HFF-Myc (cell line): ENCODE data around the gene FTL.

Source experiments
- DNase-seq: peaks from one replicate; pipeline ENCODE4 v3.0.0-alpha.2; 2011; ENCODE audit warnings: low read depth; ENCODE audit errors: extremely low read depth
- H3K4me3 ChIP-seq: replicated peaks from 2 replicates; pipeline ENCODE4 v1.5.1; 2011; ENCODE audit warnings: low read depth, mild to moderate bottlenecking, control low read depth, low read length
- TF ChIP-seq, protein P1 (sequence below): IDR thresholded peaks from 2 replicates; pipeline ENCODE4 v1.5.1; 2012; ENCODE audit warnings: mild to moderate bottlenecking, low read depth, low read length, control low read depth; ENCODE audit errors: missing control alignments

FTL gene

GRCh38 chr19:48992581-48993174 lies 27.6 kb downstream of the FTL start:
- H3K4me3 ChIP-seq = peak overlapping the region; percentile 87
- no peak for DNase-seq
- TF ChIP-seq, protein P1, sequence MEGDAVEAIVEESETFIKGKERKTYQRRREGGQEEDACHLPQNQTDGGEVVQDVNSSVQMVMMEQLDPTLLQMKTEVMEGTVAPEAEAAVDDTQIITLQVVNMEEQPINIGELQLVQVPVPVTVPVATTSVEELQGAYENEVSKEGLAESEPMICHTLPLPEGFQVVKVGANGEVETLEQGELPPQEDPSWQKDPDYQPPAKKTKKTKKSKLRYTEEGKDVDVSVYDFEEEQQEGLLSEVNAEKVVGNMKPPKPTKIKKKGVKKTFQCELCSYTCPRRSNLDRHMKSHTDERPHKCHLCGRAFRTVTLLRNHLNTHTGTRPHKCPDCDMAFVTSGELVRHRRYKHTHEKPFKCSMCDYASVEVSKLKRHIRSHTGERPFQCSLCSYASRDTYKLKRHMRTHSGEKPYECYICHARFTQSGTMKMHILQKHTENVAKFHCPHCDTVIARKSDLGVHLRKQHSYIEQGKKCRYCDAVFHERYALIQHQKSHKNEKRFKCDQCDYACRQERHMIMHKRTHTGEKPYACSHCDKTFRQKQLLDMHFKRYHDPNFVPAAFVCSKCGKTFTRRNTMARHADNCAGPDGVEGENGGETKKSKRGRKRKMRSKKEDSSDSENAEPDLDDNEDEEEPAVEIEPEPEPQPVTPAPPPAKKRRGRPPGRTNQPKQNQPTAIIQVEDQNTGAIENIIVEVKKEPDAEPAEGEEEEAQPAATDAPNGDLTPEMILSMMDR = no peak

GRCh38 chr19:48993175-48994034 lies 28.3 kb downstream of the FTL start, which contains the start of the genes GYS1 and RUVBL2:
TSS of gene GYS1 (minus strand) at chr19:48993309. CDS start at chr19:48993112, 197 bp downstream.
TSS of gene RUVBL2 (plus strand) at chr19:48993887. CDS start at chr19:48993912, 25 bp downstream.
- TF ChIP-seq, protein P1 = peak; percentile 77
- H3K4me3 ChIP-seq = peak within 1 kb of the TSS; percentile 87
- DNase-seq = peak; percentile 98

DNA sequence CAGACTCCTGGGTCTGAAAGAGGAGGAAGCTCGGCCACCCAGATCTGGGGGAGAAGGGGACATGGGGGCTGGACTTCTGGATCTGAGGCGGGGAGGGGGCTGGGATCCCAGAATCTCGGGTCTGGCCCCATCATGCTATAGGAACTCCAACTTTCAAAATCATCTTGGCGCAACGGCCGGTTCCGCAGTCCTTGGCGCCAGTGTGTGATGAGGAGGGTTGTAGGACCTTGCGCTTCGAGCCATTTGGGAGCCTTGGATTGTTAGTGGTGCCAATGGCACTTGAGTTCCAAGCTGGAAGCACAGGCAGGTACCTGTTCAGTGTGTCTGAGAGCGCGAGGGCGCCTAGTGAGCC lies 28.9 kb downstream of the FTL start:
- peak overlapping the region; percentile 87 for H3K4me3 ChIP-seq
- TF ChIP-seq, protein P1 = no peak
- no peak for DNase-seq

- TF ChIP-seq, protein P1 = peak; percentile 70
- DNase-seq = no peak
- no peak overlapping the region for H3K4me3 ChIP-seq
Observed at GRCh38 chr19:48997972-48998371, 32.9 kb downstream of the FTL start.

- TF ChIP-seq, protein P1 = peak; percentile 82
- no peak for DNase-seq
- no peak overlapping the region for H3K4me3 ChIP-seq
Observed at GRCh38 chr19:48999481-49000325, 34.6 kb downstream of the FTL start.

DNA sequence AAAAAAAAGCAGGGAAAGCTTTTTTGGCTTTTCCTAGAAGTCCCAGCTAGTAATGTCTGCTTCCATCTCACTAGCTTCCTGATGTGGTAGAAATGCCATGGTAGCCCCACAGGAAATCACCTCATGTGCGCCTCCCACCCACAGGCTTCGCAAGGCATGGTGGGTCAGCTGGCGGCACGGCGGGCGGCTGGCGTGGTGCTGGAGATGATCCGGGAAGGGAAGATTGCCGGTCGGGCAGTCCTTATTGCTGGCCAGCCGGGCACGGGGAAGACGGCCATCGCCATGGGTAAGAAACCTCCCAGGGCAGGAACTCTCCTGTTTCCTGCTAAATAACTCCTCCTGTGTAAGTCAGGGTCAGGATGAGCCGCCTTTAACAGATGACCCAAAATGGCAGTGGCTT lies 39.0 kb downstream of the FTL start:
- TF ChIP-seq, protein P1 = no peak
- H3K4me3 ChIP-seq = no peak overlapping the region
- DNase-seq = no peak
